HG03439 (cell line): ENCODE data around the gene ERMN.
"Not testable (repeated sequence)": the region's sequence is repeated elsewhere in the genome, so short reads cannot be mapped to it uniquely, and the experiment has no call there.

ENCODE experiments used
- ATAC-seq: cut with Tn5 transposase; IDR thresholded peaks from one replicate; pipeline ENCODE4 v1.9.1; 2021; ENCODE audit warnings: mild to moderate bottlenecking, moderate library complexity; ENCODE audit not compliant: unreplicated experiment

The ERMN gene, protein sequence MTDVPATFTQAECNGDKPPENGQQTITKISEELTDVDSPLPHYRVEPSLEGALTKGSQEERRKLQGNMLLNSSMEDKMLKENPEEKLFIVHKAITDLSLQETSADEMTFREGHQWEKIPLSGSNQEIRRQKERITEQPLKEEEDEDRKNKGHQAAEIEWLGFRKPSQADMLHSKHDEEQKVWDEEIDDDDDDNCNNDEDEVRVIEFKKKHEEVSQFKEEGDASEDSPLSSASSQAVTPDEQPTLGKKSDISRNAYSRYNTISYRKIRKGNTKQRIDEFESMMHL

DNA sequence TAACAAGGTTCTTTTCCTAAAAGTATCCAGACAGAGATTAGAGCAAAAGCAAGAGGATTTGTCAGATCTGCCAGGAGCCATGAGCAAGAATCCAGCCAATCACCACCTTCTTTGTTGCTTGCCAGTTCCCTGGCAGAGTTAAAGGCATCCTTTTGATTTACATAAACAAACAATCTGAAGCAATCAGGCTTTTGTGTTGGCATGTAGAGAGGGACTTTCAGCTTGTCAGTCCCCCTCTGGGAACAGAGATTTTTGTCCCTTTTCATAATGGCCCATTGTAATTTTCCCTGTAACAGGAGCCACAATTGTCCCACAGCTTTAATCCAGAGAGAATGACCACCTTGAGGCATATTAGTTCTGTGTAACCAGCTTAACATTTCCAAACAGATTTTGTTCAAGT is at the start of gene ERMN:
Gene ERMN (minus strand): TSS at position 39 of the 400 bp plus-strand sequence. CDS start 182 bp downstream, outside the sequence.
- no peak for ATAC-seq

DNA sequence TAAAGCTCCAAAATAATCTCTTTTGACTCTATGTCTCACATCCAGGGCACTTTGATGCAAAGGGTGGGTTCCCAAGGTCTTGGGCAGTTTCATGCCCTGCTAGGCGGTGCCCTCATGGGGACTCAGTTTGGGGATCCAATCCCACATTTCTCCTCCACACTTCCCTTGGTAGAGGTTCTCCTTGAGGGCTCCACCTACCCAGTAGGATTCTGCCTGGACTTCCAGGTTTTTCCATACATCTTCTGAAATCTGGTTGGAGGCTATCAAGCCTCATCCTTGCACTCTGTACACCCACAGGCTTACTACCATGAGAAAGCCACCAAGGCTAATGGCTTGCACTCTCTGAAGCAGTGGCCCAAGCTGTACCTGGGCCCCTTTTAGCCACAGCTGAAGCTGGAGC is 49.8 kb upstream of the ERMN start:
- ATAC-seq = no peak

DNA sequence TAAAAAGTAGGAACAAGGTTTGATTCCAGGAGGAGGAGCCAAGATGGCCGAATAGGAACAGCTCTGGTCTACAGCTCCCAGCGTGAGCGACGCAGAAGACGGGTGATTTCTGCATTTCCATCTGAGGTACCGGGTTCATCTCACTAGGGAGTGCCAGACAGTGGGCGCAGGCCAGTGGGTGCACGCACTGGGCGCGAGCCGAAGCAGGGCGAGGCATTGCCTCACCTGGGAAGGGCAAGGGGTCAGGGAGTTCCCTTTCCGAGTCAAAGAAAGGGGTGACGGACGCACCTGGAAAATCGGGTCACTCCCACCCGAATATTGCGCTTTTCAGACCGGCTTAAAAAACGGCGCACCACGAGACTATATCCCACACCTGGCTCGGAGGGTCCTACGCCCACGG is 42.9 kb upstream of the ERMN start:
- ATAC-seq = not testable (repeated sequence)

DNA sequence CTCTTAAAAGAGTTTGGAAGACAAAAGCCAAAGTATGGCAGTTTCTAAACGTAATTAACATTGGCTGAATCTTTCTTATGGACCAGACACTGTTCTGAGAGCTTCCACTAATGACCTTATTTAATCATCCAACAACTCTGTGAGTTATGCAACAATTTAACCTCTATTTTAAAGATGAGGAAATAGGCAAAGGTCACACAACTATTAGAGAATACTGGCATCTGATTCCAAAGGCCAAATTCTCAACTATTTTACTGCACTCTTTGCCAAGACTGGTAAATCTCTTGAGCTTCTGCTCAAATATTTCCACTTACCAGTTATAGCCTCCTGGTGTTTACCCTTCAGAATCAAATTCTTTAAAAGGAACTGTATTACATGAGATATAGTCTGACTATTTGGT is 42.1 kb upstream of the ERMN start:
- ATAC-seq = no peak

DNA sequence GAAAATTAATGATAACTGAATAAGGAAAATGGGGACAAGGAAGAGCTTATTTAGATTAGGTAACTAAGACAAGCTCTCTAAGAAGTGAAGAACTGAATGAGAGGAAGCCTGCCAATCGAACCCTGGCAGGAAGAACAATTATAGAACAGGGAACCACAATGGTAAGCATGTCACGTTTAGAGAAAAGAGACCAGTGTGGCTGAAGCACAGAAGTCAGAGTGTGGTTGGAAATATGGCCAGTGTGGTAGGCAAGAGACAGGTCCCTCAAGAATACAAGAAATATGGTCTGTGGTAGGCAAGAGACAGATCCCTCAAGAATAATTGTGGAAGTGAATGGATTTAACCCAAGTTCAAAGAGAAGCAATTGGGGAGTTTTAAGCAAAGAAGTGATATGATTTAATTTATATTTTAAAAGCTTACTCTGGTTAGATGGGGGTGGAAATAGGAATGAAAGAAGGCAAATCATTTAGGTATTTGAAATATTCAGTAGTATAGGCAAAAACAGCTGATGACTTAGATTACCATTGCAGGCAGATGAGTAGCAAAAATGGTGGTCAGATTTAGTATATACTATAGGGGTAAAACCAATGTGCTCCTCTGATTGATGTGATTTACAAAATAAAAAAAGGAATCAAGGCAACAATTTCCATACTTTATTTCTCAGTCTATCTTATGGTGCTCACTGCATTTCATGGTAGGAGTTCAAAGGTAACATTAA is 38.8 kb upstream of the ERMN start:
- ATAC-seq = peak; percentile 90

DNA sequence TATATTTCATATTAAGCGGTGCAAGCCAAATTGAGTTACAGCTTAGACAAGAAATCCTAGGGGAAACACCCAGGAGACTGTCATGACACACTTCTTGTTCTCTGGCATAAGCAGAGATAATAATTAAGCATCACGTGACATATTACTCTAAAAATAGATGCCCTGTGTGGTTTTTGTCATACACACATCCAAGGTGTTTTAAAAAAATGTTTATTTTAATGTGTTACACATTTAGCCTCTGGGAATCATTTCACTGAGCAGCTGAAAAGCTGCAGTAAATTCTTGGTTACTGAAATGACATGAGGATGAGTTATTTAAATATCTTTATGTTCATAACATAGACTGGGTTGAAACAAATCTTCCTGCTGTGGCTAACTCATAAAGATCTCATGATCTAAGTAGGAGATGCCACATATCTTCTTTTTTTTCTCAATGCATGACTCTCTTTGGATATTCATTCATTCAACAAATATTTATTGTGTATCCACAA is 38.0 kb upstream of the ERMN start:
- peak; percentile 56 for ATAC-seq

DNA sequence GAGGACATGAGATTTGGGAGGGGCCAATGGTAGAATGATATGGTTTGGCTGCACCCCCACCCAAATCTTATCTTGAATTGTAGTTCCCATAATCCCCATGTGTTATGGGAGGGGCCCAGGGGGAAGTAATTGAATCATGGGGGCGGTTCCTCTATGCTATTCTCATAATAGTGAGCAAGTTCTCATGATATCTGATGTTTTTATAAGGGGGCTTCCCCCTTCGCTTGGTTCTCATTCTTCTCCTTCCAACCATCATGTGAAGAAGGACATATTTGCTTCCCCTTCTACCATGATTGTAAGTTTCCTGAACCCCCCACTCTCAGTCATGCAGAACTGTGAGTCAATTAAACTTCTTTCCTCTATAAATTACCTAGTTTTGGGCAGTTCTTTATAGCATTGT is 37.0 kb upstream of the ERMN start:
- ATAC-seq = no peak

DNA sequence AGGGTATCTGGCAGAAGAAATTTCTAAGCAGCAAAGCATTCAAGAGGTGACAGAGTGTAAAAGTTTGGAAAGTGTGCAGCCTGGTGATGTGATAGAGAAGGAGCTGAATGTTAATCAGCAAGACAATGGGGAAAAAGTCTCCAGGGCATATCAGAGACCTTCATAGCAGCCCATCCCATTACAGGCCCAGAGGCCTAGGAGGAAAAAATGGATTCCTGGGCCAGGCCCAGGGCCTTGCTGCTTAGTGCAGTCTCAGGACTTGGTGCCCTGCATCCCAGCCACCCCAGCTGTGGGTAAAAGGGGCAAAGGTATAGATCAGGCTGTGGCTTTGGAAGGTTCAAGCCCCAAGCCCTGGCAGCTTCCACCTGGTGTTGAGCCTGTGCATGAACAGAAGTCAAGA is 35.9 kb upstream of the ERMN start:
- no peak for ATAC-seq

DNA sequence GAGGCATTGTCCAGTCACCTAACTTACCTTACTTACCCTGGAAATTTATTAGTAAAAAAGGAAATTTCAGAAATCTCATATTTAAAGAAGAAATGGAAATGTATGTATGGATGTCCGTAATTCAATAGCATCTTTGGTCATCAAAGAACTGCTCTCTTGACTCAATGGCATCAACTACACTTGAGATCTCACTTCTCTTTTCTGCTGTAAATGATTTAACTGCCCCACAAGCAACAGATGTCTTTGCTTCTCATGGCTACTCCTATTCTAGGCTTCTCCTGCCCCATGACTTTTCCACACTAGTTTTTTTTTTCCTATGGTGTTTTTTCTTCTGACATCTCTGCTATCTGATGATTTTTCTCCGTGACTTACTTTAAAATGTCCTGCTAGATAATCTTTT is 34.0 kb upstream of the ERMN start:
- ATAC-seq = no peak

DNA sequence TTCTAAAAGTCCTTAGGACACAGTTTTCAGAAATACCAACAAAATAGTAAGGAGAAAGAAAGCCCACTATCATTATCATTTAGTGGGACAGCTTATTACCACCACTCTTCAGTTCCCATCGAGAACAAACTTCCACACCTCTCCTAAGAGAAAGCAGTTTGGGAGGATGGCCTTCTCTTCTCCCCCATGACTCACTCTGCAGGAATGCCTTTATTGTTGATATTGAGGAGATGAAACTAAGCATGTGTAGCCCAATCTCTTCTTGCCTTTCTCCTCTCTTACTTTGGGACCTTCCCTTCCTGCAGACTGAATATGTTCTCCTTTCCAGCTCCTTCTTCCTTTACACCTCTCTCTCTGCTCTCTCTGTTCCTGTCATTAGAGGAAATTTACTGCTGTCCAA is 30.0 kb upstream of the ERMN start:
- no peak for ATAC-seq

DNA sequence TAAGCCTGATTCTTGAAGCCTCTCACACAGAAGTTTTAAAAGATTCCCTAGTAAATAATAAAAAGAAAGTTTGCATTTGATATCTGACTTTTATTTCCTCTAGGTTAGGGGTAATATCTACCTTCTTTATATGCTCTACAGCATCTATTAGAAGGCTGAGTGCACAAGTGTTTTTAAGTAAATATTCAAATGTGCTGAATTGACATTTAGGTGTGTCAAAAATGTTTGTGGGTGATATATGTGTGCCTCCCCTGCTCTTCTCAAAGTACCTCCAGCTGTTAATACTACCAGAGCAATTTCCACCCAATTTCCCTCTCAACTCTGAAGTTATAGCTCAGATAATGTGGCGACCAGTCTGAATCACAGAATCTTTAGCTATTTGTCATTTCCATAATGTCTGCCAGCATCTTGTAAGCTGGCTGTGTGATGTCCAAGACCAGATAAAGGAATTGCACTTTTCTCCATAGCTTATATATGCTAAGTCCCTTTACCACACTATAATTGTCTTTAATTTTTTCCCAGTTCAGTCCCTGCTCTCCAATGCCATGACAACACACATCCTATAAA is 24.4 kb upstream of the ERMN start:
- no peak for ATAC-seq

DNA sequence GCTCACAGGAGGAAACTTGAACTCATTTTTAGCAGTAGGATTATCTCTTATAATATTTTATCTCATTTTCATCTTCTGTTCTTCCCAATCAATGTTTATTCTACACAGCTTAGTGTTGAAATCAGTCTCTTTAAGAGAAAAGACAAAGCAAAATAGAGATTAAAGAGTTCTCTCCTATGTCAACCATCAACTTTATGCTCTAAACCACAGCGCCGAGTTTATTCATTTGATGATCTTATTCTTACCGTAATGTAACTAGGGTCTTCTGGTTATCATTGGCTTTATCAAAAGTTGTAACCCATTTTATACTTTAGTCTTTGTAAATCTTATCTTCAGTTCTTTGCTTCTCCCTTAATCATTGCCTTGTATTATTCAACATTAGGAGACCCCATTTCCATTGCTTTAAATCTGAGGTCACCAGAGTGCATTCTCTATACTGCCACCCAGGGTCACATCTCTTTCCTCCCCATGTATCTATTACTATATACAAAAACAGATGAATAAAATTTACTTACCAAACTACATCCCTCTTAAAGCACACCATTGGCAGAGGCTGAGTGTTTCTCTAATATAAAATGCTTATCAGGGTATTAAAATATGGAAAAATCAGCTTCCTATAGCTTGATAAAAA is 22.8 kb upstream of the ERMN start:
- no peak for ATAC-seq

DNA sequence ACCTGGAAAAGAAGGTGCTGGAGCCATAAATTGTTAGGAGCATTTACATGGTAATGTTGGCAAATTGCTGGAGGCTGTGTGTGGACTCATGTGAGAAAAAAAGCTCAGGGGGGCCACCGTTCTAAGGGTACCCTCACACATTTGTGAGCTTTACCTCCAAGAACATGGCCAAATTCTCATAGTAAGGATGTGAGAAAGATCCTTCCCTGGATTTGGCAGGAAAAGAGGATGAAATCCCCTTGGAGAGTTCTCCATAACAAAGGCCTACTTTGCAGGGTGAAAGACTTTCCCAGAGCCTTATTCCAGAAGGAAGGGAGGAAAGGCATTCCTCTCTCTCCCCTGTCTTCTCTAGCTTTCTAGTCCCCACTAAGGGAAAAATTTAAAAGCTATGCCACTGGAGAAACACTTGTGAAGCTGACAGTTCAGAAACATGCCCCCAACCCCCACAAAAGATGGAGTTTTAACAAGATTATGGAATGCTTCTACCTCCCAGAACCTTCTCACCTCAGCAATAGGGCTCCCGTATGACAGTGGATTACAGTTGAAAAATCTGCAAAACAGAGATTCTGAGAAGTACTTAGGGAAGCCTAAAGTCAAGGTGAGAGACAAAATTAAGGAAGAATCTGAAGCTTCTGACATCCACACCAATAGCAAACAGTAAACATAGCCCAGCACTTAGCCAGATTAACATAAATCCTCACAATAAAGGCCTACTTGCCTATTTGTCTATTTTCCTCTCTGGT is 20.2 kb upstream of the ERMN start:
- ATAC-seq = no peak

DNA sequence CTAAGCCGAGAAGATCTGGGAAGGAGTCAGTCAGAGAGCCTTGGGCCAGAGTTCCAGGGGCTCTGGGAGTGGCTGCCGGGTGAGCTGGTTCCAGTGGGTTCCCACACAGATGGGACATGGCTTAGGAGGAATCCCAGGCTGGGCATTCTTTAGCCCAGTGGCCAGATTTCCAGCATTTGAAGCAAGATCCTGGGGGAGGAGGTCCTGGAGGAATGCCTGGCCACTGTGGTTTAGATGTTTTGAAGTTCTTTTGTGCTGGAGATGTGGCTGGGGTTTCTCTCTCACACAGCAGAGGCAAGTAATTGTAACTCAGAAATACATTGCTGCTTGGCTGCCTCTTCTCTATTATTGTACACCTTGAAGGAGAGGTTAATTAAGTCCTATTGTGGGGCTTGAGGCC is 15.8 kb upstream of the ERMN start:
- ATAC-seq = not testable (repeated sequence)

DNA sequence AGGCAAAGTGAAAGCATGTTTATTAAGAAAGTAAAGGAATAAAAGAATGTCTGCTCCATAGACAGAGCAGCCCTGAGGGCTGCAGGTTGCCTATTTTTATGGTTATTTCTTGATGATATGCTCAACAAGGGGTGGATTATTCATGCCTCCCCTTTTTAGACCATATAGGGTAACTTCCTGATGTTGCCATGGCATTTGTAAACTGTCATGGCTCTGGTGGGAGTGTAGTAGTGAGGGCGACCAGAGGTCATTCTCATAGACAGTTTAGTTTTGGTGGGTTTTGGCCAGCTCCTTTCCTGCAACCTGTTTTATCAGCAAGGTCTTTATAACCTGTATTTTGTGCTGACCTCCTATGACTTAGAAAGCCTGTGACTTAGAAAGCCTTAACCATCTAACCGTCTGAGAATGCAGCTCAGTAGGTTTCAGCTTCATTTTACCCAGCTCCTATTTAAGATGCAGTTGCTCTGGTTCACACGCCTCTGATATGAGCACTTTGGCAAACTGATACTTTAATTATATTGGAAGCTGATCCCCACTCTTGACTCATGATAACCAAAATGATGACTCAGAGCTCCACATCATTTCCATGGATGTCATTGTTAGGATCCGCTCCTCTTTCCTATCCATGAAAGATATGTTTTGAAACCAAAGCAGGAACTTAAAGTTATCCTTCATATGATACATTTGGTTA is 14.5 kb upstream of the ERMN start:
- ATAC-seq = no peak

DNA sequence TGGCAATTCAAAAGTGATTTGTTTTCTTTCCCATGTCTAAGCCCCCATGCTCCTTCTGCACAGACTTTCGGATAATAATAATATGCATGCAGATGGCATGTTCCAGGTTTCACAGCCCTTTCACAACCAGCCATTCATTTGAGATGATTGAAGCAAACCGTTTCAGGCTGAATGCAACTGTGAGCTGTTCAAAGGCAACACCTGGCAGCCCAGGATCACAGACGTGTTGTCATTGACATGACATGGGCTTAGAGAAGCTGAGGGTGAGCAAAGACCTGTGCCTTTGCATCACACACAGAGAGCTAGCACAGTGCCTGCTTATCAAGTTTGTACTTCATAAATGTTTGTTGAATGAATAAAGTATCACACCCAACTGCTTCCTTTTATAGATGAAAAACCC is 12.4 kb upstream of the ERMN start:
- ATAC-seq = no peak

DNA sequence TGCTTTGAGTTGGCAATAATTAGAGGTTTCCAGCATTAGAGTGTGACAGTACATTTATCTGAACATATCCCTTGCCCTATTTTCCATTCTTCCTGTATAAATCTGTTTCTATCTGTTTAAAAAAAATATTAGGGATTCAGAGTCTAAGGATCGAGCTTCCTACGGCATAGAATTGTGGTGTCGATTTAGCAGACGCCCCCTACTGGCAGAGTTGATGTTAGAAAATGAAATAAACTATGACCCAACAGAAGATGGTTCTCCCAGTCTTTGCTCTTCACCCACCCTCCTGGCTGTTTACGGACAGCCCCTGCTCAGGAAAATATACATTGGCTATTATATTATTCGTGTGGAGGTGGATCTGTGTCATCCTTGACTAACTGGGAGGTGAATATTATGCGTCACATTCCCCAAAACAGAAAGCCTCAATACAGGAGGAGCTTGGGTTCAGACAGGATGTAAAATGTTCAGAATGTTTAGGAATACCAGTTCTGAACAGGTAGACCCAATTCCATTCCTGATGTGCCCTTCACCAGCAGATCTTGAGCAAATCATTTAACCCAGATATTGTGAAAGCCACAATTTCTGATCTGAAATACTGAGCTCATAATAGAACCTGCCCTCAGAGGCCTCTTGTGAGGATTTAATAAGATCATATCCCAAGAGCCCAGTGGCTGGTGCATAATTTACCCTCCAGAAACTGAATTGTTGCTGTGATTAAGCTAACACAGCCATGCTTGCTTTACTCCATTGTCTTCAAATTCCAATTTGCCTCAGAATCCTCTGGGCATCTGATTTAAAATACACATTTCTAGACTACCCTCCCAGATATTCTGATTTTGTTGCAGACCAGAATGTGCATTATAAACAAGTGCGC is 10.8 kb upstream of the ERMN start:
- ATAC-seq = peak; percentile 74

DNA sequence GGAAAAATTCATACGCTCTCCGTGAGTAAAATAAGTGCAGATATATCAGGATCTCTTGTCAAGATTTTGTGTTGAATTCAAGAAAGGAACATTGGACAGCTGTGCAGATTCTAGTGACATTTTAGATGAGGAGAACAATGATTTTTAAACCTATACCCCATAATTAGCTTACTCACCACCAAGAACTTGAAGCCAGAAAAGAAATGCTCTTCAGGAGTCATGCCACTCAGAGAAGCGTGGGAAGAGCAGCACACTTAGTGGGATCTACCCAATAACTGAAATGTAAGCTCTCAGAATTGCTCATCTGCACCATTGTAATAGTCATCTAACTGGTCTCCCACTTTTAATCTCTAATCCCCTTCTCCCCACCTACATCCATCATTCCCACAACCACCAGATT is 9.2 kb upstream of the ERMN start:
- ATAC-seq = no peak

DNA sequence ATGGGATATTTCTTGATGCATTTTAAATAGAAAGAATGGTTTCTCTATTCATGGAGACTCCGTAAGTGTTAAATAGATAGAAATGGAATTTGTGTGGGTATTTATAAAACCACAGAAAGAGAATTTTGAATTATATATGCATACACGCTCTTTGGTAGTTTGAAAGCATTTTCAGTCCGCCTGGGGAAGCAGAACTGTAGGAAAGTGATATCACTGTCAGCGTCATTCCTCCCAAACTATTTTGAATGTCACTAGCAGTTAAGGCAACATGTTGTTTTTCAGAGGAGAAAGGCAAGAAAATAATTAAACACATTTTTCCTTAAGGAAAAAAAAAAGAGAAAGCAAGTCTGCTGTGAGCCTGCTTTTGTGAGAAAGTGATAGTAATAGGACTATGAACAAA is 8.7 kb upstream of the ERMN start:
- ATAC-seq = no peak
